Epithelial cell of prostate (primary cell): Measurements from ENCODE around the gene ACOX1.

Source experiments
- DNase-seq: peaks from one replicate; pipeline ENCODE4 v3.0.0-alpha.2; 2011; ENCODE audit warnings: low read depth, low spot score
- H3K27ac ChIP-seq: fragments of 450-650 bp; 2 replicates; pipeline ENCODE4 v1.5.1; 2017; ENCODE audit warnings: mild to moderate bottlenecking

Gene ACOX1

DNA sequence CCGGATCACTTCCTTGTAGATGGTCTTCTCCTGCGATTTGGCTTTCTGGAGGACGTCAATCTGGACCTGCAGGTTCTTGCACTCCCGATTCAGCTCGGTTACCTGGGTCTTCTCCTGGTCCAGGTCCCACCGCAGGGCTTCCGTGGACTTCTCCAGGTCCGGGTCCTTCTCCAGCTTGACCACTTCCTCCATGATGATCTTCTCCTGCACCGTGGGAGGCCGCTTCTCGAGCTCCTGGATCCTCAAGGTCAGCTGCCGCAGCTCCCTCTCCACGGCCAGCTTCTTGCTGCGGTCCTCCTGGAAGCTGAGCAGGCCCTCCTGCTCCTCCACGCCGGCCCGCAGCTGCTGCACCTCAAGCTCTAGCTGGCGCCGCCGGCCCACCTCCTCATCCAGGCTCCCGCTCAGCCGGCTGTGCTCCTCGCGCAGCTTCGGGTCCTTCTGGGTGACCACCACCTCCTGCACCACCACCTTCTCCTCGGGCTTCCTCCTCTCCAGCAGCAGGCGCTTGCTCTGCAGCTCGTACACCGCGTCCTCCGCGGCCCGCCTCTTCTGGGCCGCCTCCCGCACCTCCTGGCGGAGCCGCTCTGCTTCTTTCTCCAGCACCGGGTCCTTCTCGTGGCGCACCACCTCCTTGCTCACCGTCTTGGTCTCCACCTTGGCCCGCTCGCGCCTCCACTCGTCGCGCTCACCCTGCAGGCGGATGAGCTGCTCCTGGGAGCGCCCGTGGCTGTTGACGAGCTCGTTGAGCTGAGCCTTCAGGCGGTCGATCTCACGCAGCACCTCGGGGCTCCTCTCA is 29.9 kb upstream of the ACOX1 start:
- DNase-seq = no peak
- no peak overlapping the region for H3K27ac ChIP-seq

DNA sequence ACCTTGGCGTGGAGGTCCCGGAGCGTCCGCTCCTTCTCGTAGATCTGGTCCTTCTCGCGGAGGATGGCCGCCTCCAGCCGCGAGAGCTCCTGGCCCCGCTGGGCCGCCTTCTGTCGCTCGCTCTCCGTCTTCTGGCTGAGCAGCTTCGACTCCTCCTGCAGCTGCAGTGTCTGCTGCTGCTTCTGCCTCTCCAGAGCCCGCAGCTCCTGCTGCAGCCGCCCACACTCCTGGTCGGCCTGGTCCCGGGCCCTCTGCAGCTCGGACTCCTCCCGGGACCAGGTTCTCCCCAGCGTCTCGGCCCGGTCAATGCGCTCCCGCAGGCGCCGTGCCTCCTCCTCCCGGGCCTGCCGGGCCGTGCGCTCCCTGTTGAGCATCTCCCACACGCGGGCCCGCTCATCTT is 29.2 kb upstream of the ACOX1 start:
- no peak for DNase-seq
- no peak overlapping the region for H3K27ac ChIP-seq

DNA sequence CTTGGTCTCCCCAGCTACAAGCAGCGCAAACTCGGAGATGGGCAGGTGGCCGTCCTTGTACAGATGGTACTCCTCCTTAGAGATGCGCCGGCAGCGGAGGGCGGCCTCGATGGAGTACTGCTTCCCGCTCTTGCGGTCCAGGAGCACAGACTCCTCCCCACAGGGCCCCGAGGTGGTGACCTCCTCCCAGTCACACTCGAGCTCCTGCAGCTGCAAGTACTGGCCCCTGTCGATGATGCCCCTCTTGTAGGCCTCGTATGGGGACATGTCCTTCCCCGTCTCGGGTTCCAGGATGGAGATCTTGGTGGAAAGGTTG is 28.8 kb upstream of the ACOX1 start:
- H3K27ac ChIP-seq = no peak overlapping the region
- no peak for DNase-seq

DNA sequence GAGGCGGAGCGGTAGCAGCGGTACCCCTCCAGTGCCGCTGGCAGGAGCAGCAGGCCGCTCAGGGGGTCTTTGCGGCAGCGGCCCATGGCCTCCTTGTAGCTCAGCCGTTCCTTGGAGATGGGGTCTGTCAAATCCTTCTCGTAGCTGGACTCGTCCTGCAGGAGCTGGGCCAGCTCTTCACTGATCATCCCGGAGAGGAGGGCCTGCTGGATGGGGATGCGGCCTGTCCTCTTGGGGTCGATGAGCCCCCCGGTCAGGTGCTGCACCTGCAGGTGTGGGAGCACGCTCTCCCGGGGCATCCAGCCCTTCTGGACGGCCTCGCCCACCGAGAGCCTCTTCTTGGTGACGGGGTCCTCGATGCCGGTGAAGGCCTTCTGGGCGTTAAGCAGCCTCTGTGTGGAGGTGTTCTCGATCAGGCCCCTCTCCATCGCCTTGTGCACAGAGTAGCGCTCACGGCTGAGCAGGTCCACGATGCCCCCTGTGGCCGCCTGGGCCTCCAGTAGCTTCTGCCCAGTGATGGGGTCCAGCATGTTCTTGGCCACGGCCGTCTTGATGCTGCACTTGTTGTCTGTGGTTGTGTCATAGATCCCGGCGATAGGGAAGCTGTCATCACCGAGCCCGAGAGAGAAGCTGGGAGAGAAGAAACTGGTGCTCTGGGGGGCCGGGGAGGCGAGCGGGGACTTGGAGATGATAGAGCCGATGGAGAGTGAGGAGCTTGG is 28.3 kb upstream of the ACOX1 start:
- no peak for DNase-seq
- no peak overlapping the region for H3K27ac ChIP-seq

DNA sequence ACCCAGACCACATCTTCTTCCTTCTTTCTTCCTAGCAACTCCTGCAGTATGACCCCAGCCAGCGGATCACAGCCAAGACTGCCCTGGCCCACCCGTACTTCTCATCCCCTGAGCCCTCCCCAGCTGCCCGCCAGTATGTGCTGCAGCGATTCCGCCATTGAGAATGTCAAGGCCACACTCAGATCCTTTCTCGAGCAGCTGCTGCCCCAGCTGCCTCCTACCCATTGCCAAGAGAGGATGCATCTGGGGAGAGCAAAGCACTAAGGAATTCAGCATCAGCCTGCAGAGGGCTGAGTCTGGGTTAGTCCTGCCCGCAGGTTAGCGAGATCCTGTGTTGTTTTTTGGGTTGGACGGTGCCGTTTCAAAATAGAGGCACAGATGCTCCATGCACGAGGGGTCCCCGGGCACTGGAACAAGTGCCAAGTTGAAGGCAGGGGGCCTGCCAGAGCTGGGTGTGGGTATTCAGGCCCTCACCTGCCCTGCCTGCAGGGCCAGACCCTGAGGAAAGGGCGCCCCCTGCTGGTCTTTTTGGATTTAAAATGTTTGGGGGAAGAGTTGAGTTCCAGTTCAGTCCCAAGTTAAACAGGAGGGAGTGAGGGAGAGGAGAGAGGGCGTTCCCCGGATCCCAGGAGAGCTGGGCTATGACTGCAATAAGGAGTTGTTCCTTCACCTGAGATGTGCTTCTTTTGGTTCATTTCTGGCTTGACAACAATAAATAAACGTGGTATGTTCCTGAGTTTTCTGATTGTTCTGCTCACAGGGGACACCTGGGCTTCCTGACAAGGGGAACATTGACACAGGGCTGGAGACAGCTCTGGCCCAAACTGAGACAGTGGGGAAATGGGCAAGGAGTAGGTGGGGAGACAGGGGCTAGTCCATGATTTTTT is 26.5 kb upstream of the ACOX1 start:
- no peak for DNase-seq
- H3K27ac ChIP-seq = no peak overlapping the region

DNA sequence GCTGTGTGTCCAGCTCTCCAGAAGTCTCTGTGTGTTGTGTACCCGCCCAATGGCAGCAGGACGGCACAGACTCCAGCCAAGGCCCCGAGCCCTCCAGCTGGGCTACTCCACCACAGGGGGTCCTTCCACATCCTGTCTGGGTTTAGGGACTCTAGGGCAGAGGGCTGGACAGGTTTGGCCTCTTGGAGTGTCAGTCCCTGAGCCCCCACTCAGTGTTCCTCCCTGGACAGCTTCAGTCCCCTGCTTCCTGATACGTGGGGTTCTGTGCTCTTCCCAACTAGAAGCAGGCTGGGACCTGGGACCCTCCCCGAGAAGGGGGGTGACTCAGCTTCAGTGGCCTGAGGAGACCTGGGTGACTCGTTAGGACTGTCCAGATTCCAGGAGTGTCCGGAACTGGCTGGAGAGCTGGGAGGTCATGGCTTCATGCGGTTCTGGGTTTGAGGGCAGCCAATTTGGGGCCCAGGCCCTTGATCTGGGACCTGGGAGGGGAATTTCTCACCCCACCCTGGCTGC is 25.8 kb upstream of the ACOX1 start:
- no peak overlapping the region for H3K27ac ChIP-seq
- DNase-seq = no peak

DNA sequence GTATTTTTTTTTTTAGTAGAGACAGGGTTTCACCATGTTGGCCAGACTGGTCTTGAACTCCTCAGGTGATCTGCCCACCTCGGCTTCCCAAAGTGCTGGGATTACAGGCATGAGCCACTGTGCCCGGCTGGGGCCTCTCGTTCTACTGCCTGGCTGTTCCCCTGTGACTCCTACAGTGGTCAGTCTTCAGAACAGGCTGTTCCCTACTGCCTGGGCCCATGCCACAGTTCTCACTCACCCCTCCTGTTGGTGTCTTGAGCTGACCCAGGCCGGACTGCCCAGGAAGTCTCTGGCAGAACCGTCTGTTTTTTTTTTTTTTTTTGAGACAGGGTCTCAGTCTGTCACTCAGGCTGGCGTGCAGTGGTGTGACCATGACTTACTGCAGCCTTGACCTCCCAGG is 24.9 kb upstream of the ACOX1 start:
- H3K27ac ChIP-seq = no peak overlapping the region
- DNase-seq = no peak

DNA sequence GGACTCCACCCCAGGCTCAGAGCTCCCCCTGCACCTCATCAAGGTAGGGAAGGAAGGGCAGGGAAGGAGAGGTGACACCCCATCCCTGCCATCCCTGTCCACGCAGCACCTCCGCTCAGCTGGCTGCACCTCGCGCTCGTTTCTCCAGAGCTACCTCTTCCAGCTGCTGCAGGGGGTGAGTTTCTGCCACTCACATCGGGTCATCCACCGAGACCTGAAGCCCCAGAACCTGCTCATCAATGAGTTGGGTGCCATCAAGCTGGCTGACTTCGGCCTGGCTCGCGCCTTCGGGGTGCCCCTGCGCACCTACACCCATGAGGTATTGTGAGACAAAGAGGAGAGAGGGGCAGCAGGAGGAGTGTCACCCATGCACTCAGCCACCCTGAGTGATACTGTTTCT is 23.1 kb upstream of the ACOX1 start:
- DNase-seq = no peak
- no peak overlapping the region for H3K27ac ChIP-seq

DNA sequence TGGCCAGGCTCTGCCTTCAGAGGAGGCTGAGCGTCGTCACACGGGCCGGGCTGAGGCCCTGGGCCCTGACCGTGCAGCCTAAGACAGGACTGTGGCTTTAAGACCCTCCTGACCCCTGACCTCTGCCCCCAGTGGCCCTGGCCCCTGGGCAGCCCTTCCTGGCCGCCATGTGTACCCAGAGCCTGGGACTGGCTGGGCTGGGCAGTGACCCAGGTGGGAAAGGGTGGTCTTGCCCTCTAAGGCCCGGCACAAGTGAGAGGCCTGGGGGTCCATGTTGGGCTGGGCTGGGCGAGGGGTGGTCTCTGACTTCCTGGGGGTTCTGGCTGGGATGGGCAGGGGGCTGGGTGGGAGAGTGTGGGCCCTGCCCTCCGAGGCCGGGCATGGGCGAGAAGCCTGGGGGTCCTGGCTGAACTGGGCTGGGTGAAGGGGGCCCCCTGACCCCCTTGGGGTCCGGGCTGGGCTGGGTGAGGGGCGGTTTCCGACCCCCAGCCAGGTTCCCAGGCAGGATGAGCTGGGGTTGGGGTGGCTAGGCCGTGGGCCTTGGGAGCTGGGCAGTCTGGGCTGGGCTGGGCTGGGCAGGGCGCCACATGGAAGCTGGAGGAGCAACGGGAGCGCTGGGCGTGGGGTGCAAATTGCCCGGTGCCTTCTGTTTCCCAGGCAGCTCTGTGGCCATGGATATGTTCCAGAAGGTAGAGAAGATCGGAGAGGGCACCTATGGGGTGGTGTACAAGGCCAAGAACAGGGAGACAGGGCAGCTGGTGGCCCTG is 22.0 kb upstream of the ACOX1 start, which contains the start of gene CDK3:
CDK3 (plus strand) TSS at position 101 of the 767 bp plus-strand sequence; CDS start at position 672, 571 bp downstream.
- H3K27ac ChIP-seq = no peak within 1 kb of the TSS
- no peak for DNase-seq

DNA sequence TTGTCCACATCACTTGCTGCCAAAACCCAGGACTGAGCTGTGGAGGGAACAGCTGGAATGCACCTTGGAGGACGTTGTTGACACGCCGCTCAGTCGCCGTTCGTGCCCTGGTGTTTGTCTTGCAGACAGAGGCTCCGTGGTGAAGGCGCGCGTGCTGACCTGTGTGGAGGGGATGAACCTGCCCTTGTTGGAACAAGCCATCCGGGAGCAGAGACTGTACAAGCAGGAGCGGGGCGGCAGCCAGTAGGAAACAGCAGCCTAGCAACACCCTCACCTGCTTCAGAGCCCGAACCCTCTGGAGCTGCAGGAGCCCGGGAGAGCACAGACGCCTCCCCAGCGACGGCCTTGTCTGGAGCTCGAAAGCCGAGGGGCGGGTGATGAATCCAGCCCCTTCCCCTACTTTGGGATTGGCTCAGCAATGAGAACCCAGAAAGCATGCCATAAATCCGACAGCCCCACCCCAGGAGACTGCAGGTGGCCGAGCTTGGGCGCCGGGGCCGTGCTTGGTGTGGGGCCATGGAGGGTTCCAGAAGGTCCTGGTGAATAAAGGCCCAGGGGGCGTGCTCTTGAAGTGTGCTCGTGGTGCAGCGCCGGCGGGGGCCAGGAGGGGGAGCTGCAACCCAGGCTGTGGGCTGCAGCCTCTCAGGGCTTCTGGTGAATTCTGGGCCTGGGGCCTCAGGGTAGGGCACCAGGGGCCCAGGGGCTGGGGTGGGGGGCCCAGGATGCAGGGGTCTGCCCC is 21.2 kb upstream of the ACOX1 start:
- H3K27ac ChIP-seq = no peak overlapping the region
- no peak for DNase-seq

DNA sequence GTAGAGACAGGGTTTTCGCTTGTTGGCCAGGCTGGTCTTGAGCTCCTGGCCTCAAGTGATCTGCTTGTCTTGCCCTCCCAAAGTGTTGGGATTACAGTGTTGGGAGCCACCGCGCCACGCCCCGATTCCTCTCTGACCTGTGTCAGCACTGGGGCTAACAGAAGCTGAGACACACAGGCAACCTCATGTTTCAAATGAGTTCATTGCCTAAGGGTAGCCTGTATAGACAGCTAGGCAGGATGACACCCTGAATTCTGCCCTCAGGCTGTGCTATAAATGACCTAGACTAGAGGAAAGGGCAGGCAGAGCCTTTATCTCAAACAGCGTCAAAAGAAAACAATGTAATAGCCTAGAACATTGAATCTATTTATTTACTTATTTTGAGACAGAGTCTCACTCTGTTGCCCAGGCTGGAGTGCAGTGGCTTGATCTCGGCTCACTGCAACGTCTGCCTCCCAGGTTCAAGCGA is 19.4 kb upstream of the ACOX1 start:
- DNase-seq = no peak

DNA sequence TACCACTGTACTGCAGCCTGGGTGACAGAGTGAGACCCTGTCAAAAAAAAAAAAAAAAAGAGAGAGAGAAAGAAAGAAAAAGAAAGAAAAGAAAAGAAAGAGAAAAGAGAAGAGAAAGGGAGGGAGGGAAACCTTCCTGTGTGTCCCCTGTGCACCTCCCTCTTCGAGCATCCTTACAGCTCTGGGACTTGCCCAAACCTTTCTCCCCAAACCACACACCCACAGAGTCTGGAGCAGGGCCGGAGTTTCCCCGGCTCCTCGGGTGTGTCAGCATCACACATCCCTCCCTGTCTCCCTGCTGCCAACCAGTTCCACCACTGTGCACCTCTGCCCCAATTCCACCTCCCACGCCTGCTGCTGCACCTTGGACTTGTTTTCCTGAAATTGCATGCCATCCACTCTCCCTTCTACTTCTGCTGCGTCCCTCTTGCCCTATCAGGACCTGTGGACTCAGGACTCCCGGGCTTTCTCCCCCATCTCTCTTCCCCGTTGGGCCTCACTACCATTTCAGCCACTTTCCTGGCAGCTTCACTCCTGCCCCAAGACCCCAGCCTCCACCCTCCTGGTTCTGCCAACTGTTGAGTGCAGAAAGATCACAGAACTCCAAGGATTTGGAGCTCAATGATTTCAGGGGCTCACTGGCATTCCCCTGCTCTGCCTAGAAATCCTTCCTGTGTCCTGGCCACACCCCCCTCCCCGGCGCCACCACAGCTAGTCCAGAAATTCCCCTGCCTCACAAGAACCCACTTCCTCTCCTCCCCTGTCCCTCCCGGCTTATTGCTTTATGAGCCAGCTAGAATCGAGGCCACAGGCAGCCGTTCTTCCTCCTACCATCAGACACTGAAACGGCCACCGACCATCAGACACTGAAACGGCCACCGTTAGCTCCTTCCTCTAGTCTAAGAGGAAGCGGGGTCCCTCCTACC is 18.0 kb upstream of the ACOX1 start:
- peak; percentile 75 for DNase-seq

More for the DNA sequence above, 19.4 kb upstream of the ACOX1 start:
- no peak overlapping the region for H3K27ac ChIP-seq

DNA sequence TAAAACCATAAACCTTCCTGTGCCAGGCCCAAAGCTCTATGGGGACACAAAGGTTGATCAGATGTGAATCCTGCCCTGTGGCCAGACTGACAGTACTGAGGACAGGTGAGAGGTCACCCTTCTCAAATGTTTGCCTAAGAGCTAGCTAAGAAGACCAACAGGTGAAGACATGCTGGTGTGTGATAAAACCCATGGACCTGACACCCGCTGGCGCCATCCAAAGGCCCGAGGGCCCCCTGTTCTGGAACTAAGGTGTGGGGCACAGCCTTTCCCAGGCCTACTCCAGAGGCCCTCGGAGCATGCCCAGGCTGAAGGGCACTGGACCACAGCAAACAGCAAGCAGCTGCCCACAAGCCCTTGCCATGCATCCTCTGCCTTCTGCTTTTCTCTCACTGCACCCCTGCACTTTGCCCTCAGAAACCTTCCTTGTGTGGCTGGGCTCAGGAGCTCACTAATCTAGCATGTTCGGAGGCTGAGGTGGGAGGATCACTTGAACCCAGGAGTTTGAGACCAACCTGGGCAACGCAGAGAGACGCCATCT is 16.5 kb upstream of the ACOX1 start:
- no peak for DNase-seq
- H3K27ac ChIP-seq = no peak overlapping the region

More for the DNA sequence above, 18.0 kb upstream of the ACOX1 start:
- peak overlapping the region; percentile 60 for H3K27ac ChIP-seq

DNA sequence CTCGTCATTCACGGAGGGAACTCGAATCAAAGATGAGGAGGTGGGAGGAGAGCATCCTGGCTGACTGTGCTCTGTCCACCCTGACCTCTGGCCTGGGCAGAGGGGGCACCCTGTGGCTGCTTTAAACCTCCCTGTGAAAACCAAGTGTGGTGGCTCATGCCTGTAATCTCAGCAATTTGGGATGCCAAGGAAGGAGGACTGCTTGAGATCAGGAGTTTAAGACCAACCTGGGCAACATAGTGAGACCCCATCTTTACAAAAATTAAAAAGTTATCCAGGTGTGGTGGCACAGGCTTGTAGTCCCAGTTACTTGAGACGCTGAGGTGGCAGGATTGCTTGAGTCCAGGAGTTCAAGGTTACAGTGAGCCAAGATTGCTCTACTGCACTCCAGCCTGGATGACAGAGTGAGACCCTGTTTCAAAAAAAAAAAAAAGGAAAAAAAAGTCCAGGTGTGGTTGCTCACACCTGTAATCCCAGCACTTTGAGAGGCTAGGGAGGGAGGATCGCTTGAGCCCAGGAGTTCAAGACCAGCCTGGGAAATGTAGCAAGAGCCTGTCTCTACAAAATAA is 15.9 kb upstream of the ACOX1 start:
- DNase-seq = no peak
- no peak overlapping the region for H3K27ac ChIP-seq

DNA sequence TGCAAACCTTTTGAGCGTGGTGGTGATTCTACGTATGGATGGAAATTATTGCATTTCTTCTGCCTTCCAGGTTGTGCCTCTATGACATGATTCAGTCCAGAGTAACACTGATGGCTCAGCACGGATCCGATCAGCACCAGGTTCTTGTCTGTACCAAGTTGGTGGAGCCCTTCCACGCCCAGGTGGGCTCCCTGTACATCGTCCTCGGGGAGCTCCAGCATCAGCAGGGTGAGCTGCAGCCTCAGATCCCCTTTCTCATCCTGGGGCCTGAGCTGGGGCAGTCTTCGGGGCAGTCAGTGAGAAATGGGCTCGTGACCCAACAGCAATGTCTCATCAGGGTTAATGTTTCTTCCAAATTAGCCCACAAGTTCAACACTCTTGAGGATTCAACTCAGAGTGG is 12.4 kb upstream of the ACOX1 start:
- no peak for DNase-seq
- H3K27ac ChIP-seq = no peak overlapping the region

DNA sequence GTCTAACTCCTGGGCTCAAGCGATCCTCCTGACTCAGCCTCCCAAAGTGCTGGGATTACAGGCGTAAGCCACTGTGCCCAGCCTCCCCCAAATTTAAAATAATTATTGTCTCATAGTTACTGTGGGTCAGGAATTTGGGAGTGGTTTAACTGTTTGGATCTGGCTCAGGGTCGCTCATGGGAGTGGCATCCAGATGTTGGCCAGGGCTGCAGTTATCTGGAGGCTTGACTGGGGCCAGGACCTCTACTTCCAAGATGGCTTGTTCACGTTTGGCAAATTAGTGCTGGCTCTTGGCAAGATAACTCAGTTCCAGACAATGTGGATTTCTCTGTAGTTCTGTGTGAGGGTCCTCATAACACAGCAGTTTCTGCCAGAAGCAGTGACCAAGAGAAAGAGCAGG is 8.1 kb upstream of the ACOX1 start:
- no peak for DNase-seq
- H3K27ac ChIP-seq = no peak overlapping the region

DNA sequence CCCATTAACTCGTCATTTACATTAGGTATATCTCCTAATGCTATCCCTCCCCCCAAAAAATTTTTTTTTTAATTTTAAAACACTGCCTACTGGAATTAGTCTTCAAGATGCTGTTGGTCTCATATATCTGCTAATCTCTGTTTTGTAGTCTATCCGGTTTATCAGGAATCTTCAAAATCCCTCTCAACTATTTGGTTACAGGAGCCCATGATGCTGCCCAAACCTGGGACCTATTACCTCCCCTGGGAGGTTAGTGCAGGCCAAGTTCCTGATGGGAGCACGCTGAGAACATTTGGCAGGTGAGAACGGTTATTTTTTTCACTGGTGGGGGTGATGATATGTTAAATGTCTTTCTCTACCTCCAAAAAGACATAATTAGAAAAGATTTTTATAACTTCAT is 7.0 kb upstream of the ACOX1 start:
- no peak for DNase-seq
- no peak overlapping the region for H3K27ac ChIP-seq
